ENCODE data around the gene CTSZ. TPM values are rescaled to one million over a fixed set of nuclear protein-coding genes. Genes with fewer than 3 reads are reported as not detected.

The CTSZ gene
- total RNA-seq, 6 experiments from 2014 or later: 124 to 240 (median 136) TPM

DNA sequence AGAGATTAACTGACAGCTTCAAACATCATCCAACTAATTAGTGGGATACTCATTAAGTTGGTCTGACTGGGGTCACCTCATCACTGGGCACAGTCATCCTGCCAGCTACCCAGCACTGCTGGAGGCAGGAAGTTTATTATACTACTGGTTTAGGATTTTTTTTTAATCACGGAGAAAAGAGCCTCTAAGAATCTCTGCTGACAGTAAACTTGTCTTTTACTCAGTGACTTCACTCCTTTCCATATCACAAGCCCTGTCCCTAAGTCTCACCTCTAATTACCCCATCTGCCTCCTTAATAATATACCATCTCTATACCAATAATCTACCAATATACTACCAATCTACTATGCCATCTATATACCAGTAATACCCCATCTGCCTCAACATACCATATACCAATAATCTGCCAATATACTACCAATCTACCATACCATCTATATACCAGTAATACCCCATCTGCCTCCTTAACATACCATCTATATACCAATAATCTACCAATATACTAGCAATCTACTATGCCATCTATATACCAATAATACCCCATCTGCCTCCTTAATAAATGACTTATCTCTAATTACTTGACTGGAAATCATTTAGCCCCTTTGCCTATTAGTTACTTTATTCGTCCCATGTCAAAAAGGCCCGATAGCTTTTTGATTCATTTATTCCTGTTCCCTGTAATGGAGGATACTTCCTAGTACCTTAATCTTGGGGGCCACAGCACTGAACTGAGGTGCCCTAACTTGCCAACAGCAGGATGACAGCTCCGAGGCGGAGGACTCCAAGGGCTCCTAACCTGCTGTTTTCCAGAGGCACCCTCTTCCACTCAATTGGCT lies 20.1 kb upstream of the CTSZ start:
- peaks cover 61% of the 10 kb centered on the region for H3K4me1 Mint-ChIP-seq (ENCODE audit: low read depth)
- H3K4me3 Mint-ChIP-seq: peak overlapping the region; percentile 94; the same call in 1 of the 2 replicates
- no peaks in the 10 kb centered on the region for H3K9me3 Mint-ChIP-seq
- peaks cover 1% of the 10 kb centered on the region for H3K27me3 Mint-ChIP-seq (ENCODE audit: insufficient read depth)
- DNase-seq: no peak
- TF ChIP-seq, protein P1, sequence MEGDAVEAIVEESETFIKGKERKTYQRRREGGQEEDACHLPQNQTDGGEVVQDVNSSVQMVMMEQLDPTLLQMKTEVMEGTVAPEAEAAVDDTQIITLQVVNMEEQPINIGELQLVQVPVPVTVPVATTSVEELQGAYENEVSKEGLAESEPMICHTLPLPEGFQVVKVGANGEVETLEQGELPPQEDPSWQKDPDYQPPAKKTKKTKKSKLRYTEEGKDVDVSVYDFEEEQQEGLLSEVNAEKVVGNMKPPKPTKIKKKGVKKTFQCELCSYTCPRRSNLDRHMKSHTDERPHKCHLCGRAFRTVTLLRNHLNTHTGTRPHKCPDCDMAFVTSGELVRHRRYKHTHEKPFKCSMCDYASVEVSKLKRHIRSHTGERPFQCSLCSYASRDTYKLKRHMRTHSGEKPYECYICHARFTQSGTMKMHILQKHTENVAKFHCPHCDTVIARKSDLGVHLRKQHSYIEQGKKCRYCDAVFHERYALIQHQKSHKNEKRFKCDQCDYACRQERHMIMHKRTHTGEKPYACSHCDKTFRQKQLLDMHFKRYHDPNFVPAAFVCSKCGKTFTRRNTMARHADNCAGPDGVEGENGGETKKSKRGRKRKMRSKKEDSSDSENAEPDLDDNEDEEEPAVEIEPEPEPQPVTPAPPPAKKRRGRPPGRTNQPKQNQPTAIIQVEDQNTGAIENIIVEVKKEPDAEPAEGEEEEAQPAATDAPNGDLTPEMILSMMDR (IDR thresholded peaks at IDR 0.05): no peak
- peak overlapping the region; percentile 74 for H3K27ac Mint-ChIP-seq
- peaks cover 65% of the 10 kb centered on the region for H3K36me3 Mint-ChIP-seq (ENCODE audit: low read depth)

DNA sequence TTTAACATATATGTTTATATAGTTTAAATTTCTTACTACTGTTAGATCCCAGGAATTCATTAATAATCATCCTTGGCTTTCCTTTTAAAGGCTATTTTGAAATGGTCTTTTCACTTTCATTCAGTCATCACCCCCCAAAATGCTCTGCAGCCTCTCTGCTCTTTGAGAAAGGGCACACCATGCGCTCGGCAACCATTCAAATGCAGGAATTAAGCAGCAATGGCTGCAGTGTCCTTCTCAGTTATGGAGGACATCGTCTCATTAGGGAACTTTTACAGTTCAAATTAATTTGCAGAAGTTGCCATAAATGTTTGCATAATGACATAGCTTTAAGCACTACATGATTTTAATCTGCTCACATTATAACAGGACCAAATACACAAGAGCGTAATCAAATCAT lies 18.5 kb upstream of the CTSZ start:
- H3K4me1 Mint-ChIP-seq (ENCODE audit: low read depth): peaks cover 62% of the 10 kb centered on the region
- no peak overlapping the region for H3K27ac Mint-ChIP-seq
- DNase-seq: no peak
- TF ChIP-seq, protein P1 (IDR thresholded peaks at IDR 0.05): no peak
- no peak overlapping the region for H3K4me3 Mint-ChIP-seq
- H3K36me3 Mint-ChIP-seq (ENCODE audit: low read depth): peaks cover 51% of the 10 kb centered on the region
- no peaks in the 10 kb centered on the region for H3K9me3 Mint-ChIP-seq
- H3K27me3 Mint-ChIP-seq (ENCODE audit: insufficient read depth): no peaks in the 10 kb centered on the region; the same call in 1 of the 2 replicates

GRCh38 chr20:59025086-59025485 lies 18.0 kb upstream of the CTSZ start:
- Mint-ChIP-seq H3K4me3 (no peak overlapping the region), H3K27me3 (ENCODE audit: insufficient read depth) (no peaks in the 10 kb centered on the region; the same call in 1 of the 2 replicates), H3K36me3 (ENCODE audit: low read depth) (peaks cover 47% of the 10 kb centered on the region), H3K4me1 (ENCODE audit: low read depth) (peaks cover 59% of the 10 kb centered on the region), H3K9me3 (no peaks in the 10 kb centered on the region), H3K27ac (no peak overlapping the region)
- DNase-seq: no peak
- TF ChIP-seq, protein P1 (IDR thresholded peaks at IDR 0.05): no peak

- Mint-ChIP-seq H3K27me3 (ENCODE audit: insufficient read depth) (no peaks in the 10 kb centered on the region; the same call in none of the 2 replicates), H3K36me3 (ENCODE audit: low read depth) (peaks cover 40% of the 10 kb centered on the region), H3K4me3 (no peak overlapping the region), H3K4me1 (ENCODE audit: low read depth) (peaks cover 53% of the 10 kb centered on the region), H3K27ac (no peak overlapping the region), H3K9me3 (no peaks in the 10 kb centered on the region)
- TF ChIP-seq, protein P1 (IDR thresholded peaks at IDR 0.05): no peak
- DNase-seq: no peak
Measured at GRCh38 chr20:59024111-59024530, 17.1 kb upstream of the CTSZ start.

DNA sequence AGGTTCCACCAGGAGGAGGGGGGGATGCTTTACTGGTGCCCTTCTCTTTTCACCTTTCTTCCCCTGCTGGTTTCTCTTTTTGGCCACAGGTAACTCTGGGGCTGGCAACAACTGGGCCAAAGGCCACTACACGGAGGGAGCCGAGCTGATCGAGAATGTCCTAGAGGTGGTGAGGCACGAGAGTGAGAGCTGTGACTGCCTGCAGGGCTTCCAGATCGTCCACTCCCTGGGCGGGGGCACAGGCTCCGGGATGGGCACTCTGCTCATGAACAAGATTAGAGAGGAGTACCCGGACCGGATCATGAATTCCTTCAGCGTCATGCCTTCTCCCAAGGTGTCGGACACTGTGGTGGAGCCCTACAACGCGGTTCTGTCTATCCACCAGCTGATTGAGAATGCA lies 16.6 kb upstream of the CTSZ start:
- TF ChIP-seq, protein P1 (IDR thresholded peaks at IDR 0.05): peak; percentile 7; the same call in 1 of the 2 replicates
- H3K27me3 Mint-ChIP-seq (ENCODE audit: insufficient read depth): no peaks in the 10 kb centered on the region; the same call in none of the 2 replicates
- no peaks in the 10 kb centered on the region for H3K9me3 Mint-ChIP-seq
- no peak overlapping the region for H3K4me3 Mint-ChIP-seq
- peaks cover 49% of the 10 kb centered on the region for H3K4me1 Mint-ChIP-seq (ENCODE audit: low read depth)
- no peak for DNase-seq
- no peak overlapping the region for H3K27ac Mint-ChIP-seq
- peaks cover 39% of the 10 kb centered on the region for H3K36me3 Mint-ChIP-seq (ENCODE audit: low read depth)
